RWPE2 (cell line): Measurements from ENCODE around the gene SPRED2.

Experiments used
- ATAC-seq: fragments of 200-7000 bp; cut with Tn5 transposase; 3 replicates; pipeline ENCODE4 v1.9.1; 2021; ENCODE audit warnings: low read depth
- DNase-seq: peaks from one replicate; pipeline ENCODE4 v3.0.0-alpha.2; 2020; ENCODE audit warnings: low spot score
- H3K27ac ChIP-seq: fragments of 450-650 bp; 2 replicates; pipeline ENCODE4 v1.5.1; 2017; ENCODE audit warnings: mild to moderate bottlenecking; ENCODE audit not compliant: poor library complexity, severe bottlenecking
- H3K27me3 ChIP-seq: fragments of 250-450 bp; sonication (Bioruptor Pico); 2 replicates; pipeline ENCODE4 v1.5.1; 2021; ENCODE audit warnings: mild to moderate bottlenecking, moderate library complexity; ENCODE audit not compliant: insufficient read depth, poor library complexity, severe bottlenecking
- H3K36me3 ChIP-seq: fragments of 250-450 bp; sonication (Bioruptor Pico); 2 replicates; pipeline ENCODE4 v1.5.1; 2020; ENCODE audit warnings: low read depth, mild to moderate bottlenecking, moderate library complexity
- H3K4me1 ChIP-seq: fragments of 250-450 bp; sonication (Bioruptor Pico); 2 replicates; pipeline ENCODE4 v1.5.1; 2021; ENCODE audit warnings: mild to moderate bottlenecking, moderate library complexity; ENCODE audit not compliant: insufficient read depth, poor library complexity, severe bottlenecking
- H3K4me3 ChIP-seq: fragments of 250-450 bp; sonication (Bioruptor Pico); 2 replicates; pipeline ENCODE4 v1.5.1; 2021; ENCODE audit warnings: mild to moderate bottlenecking, moderate library complexity; ENCODE audit not compliant: severe bottlenecking
- H3K9me3 ChIP-seq: fragments of 250-450 bp; sonication (Bioruptor Pico); 2 replicates; pipeline ENCODE4 v1.5.1; 2021; ENCODE audit warnings: mild to moderate bottlenecking, moderate library complexity; ENCODE audit not compliant: severe bottlenecking
- CTCF ChIP-seq: fragments of 450-650 bp; IDR thresholded peaks from one replicate; pipeline ENCODE4 v1.5.1; 2017; ENCODE audit warnings: mild to moderate bottlenecking, moderate library complexity; ENCODE audit not compliant: poor library complexity, severe bottlenecking

The SPRED2 gene

GRCh38 chr2:65311049-65311448, 121.3 kb downstream of the SPRED2 start:
- Histone ChIP-seq H3K36me3 (peaks cover 59% of the 10 kb centered on the region), H3K4me3 (no peak overlapping the region), H3K9me3 (no peaks in the 10 kb centered on the region), H3K27me3 (no peaks in the 10 kb centered on the region), H3K4me1 (peaks cover 16% of the 10 kb centered on the region), H3K27ac (no peak overlapping the region)
- no peak for TF ChIP-seq CTCF
- no peak for DNase-seq
- no peak for ATAC-seq

GRCh38 chr2:65309699-65310098, 122.7 kb downstream of the SPRED2 start:
- Histone ChIP-seq H3K27ac (no peak overlapping the region), H3K4me1 (peaks cover 3% of the 10 kb centered on the region), H3K36me3 (peaks cover 47% of the 10 kb centered on the region), H3K4me3 (no peak overlapping the region), H3K9me3 (peaks cover 2% of the 10 kb centered on the region), H3K27me3 (no peaks in the 10 kb centered on the region)
- no peak for TF ChIP-seq CTCF
- DNase-seq: no peak
- ATAC-seq: peak; percentile 44; the same call in 2 of the 3 replicates

GRCh38 chr2:65305934-65306333, 126.5 kb downstream of the SPRED2 start:
- Histone ChIP-seq H3K9me3 (peaks cover 2% of the 10 kb centered on the region), H3K4me3 (no peak overlapping the region), H3K4me1 (no peaks in the 10 kb centered on the region), H3K27ac (no peak overlapping the region), H3K27me3 (no peaks in the 10 kb centered on the region), H3K36me3 (peaks cover 11% of the 10 kb centered on the region)
- ATAC-seq (no peak), DNase-seq (no peak)
- no peak for TF ChIP-seq CTCF

GRCh38 chr2:65300761-65301711, 131.4 kb downstream of the SPRED2 start:
- no peaks in the 10 kb centered on the region for H3K27me3 ChIP-seq
- H3K4me3 ChIP-seq: no peak overlapping the region
- H3K36me3 ChIP-seq: no peaks in the 10 kb centered on the region
- no peak for TF ChIP-seq CTCF
- ATAC-seq (peak; percentile 58), DNase-seq (no peak)
- peaks cover 2% of the 10 kb centered on the region for H3K9me3 ChIP-seq
- no peaks in the 10 kb centered on the region for H3K4me1 ChIP-seq
- peak overlapping the region; percentile 17 for H3K27ac ChIP-seq
